HCT116 (cell line): ENCODE data around the gene SGSH. TPM values are rescaled to one million over a fixed set of nuclear protein-coding genes. Genes with fewer than 3 reads are reported as not detected.

Source experiments
- ATAC-seq: fragments of 200-7000 bp; cut with Tn5 transposase; 2 replicates; pipeline ENCODE4 v1.9.1; 2020; ENCODE audit warnings: mild to moderate bottlenecking, moderate library complexity
- BruUV-seq: library from RNA; stranded (reverse); fragments of 400-500 nt; replicated peaks from 2 replicates; lab custom pipeline; 2021; lab: Mats Ljungman, UMichigan
- CTCF ChIA-PET: fragments of 300-600 bp; sonication (Branson Sonifier 250); formaldehyde crosslinking; loops from one replicate; lab custom pipeline; 2021; ENCODE audit warnings: antibody characterized with exemption; lab: Charles Lee
- POLR2A ChIA-PET: fragments of 300-600, 350-600 bp; sonication (Branson Sonifier 250); formaldehyde crosslinking; loops from one replicate; lab custom pipeline; 2021; ENCODE audit warnings: antibody characterized with exemption; lab: Charles Lee
- RAD21 ChIA-PET, 2 experiments: fragments of 300-600 bp; sonication (Branson Sonifier 250); formaldehyde crosslinking; loops; one replicate each; lab custom pipeline; 2023; ENCODE audit warnings: low total read pairs in 2 of 2; ENCODE audit not compliant: uncharacterized antibody in 2 of 2, unreplicated experiment in 2 of 2, low non-redundant PET in 1 of 2; lab: Charles Lee
- DNase-seq: peaks from one replicate; pipeline ENCODE4 v3.0.0-alpha.2; 2010; ENCODE audit warnings: low read depth, low spot score
- H2AFZ ChIP-seq: fragments of 200-600 bp; shearing (Covaris generic), sonication (generic); 2 replicates; pipeline ENCODE4 v1.6.1; 2017; ENCODE audit warnings: low read depth, mixed run types, mixed read lengths, antibody characterized with exemption, low read length; ENCODE audit not compliant: poor library complexity, severe bottlenecking
- H3K27ac ChIP-seq: 2 replicates; pipeline ENCODE4 v1.5.1; 2012; ENCODE audit warnings: low read depth, low read length
- H3K27me3 ChIP-seq: fragments of 200-600 bp; sonication (generic); 2 replicates; pipeline ENCODE4 v1.6.1; 2016; ENCODE audit warnings: mixed run types, low read length, mixed read lengths; ENCODE audit not compliant: insufficient read depth
- H3K36me3 ChIP-seq, 2 experiments: fragments of 200-500 bp in 1 of 2; fragments of 200-600 bp in 1 of 2; sonication (Bioruptor generic) in 1 of 2; sonication (generic) in 1 of 2; 2 replicates each; pipeline versions ENCODE4 v1.5.1 to v1.6.1; 2014 to 2016; ENCODE audit warnings: low read length in 2 of 2, inconsistent platforms in 1 of 2, mixed read lengths in 1 of 2, mixed run types in 1 of 2; ENCODE audit not compliant: insufficient read depth in 2 of 2, control insufficient read depth in 1 of 2
- H3K4me1 ChIP-seq, 2 experiments: fragments of 200-600 bp in 1 of 2; sonication (generic) in 1 of 2; 2 replicates each; pipeline versions ENCODE4 v1.5.1 to v1.6.1; 2012 to 2017; ENCODE audit warnings: low read length in 2 of 2, inconsistent platforms in 1 of 2, mild to moderate bottlenecking in 1 of 2, mixed read lengths in 1 of 2, mixed run types in 1 of 2, moderate library complexity in 1 of 2; ENCODE audit not compliant: insufficient read depth in 2 of 2, control insufficient read depth in 1 of 2
- H3K4me2 ChIP-seq: fragments of 200-600 bp; sonication (generic); 2 replicates; pipeline ENCODE4 v1.6.1; 2017; ENCODE audit warnings: mixed run types, low read length, mixed read lengths
- H3K4me3 ChIP-seq, 2 experiments: fragments of 200-600 bp in 1 of 2; sonication (generic) in 1 of 2; replicated peaks in 1 of 2; 2 replicates each; pipeline ENCODE4 v1.5.1; 2011 to 2016; ENCODE audit warnings: low read length in 2 of 2, control low read depth in 1 of 2, low read depth in 1 of 2, mild to moderate bottlenecking in 1 of 2, mixed read lengths in 1 of 2, mixed run types in 1 of 2
- H3K79me2 ChIP-seq: fragments of 200-600 bp; sonication (generic); 2 replicates; pipeline ENCODE4 v1.6.1; 2017; ENCODE audit warnings: mild to moderate bottlenecking, mixed run types, low read length, moderate library complexity, mixed read lengths; ENCODE audit not compliant: insufficient read depth
- H3K9ac ChIP-seq: fragments of 200-600 bp; sonication (generic); 2 replicates; pipeline ENCODE4 v1.6.1; 2016; ENCODE audit warnings: low read length, mixed read lengths
- H3K9me2 ChIP-seq: fragments of 200-600 bp; sonication (generic), shearing (Covaris generic); 2 replicates; pipeline ENCODE4 v1.6.1; 2017; ENCODE audit warnings: mixed run types, mild to moderate bottlenecking, moderate library complexity; ENCODE audit not compliant: insufficient read depth
- H3K9me3 ChIP-seq, 2 experiments: fragments of 200-500 bp in 1 of 2; fragments of 200-600 bp in 1 of 2; sonication (Bioruptor generic) in 1 of 2; sonication (generic) in 1 of 2; 2 replicates each; pipeline ENCODE4 v1.6.1; 2014 to 2017; ENCODE audit warnings: low read length in 2 of 2, mixed read lengths in 2 of 2, inconsistent platforms in 1 of 2, low read depth in 1 of 2, mild to moderate bottlenecking in 1 of 2, mixed run types in 1 of 2, moderate library complexity in 1 of 2; ENCODE audit not compliant: control insufficient read depth in 1 of 2, insufficient read depth in 1 of 2
- H4K20me1 ChIP-seq: fragments of 200-600 bp; sonication (generic), shearing (Covaris generic); 2 replicates; pipeline ENCODE4 v1.6.1; 2017; ENCODE audit warnings: mixed run types, mild to moderate bottlenecking, moderate library complexity; ENCODE audit not compliant: insufficient read depth
- CBX3 ChIP-seq: IDR thresholded peaks from 2 replicates; pipeline ENCODE4 v1.6.1; 2012; ENCODE audit warnings: low read depth
- CEBPB ChIP-seq: IDR thresholded peaks from 2 replicates; pipeline ENCODE4 v1.6.1; 2012; ENCODE audit warnings: low read depth
- ELF1 ChIP-seq: IDR thresholded peaks from 2 replicates; pipeline ENCODE4 v1.6.1; 2012; ENCODE audit warnings: low read depth, borderline replicate concordance
- EZH2 ChIP-seq: fragments of 200-600 bp; sonication (generic); IDR thresholded peaks from 2 replicates; pipeline ENCODE4 v1.6.1; 2017; ENCODE audit warnings: antibody characterized with exemption, mixed run types
- EZH2phosphoT487 ChIP-seq: fragments of 200-600 bp; IDR thresholded peaks from 2 replicates; pipeline ENCODE4 v1.6.1; 2018; ENCODE audit warnings: antibody characterized with exemption, borderline replicate concordance
- MAX ChIP-seq: IDR thresholded peaks from 2 replicates; pipeline ENCODE4 v1.6.1; 2012
- POLR2A ChIP-seq: IDR thresholded peaks from 2 replicates; pipeline ENCODE4 v1.7.0; 2011; ENCODE audit warnings: borderline replicate concordance; ENCODE audit not compliant: insufficient read depth, insufficient read length; ENCODE audit errors: extremely low read depth
- RAD21 ChIP-seq: IDR thresholded peaks from 2 replicates; pipeline ENCODE4 v1.6.1; 2012; ENCODE audit warnings: low read depth, mild to moderate bottlenecking
- REST ChIP-seq: IDR thresholded peaks from 2 replicates; pipeline ENCODE4 v1.6.1; 2012; ENCODE audit warnings: low read depth
- SIN3A ChIP-seq: IDR thresholded peaks from 2 replicates; pipeline ENCODE4 v1.6.1; 2012; ENCODE audit warnings: low read depth
- SRF ChIP-seq: IDR thresholded peaks from 2 replicates; pipeline ENCODE4 v1.6.1; 2012; ENCODE audit warnings: low read depth
- TCF7L2 ChIP-seq: IDR thresholded peaks from 2 replicates; pipeline ENCODE4 v1.7.0; 2011; ENCODE audit warnings: borderline replicate concordance, inconsistent platforms; ENCODE audit not compliant: insufficient read depth, insufficient read length; ENCODE audit errors: extremely low read depth
- YY1 ChIP-seq: IDR thresholded peaks from 2 replicates; pipeline ENCODE4 v1.6.1; 2011; ENCODE audit warnings: low read length, low read depth, moderate library complexity, mild to moderate bottlenecking; ENCODE audit not compliant: insufficient replicate concordance; ENCODE audit errors: extremely low read depth
- ZFX ChIP-seq: fragments of 450-650 bp; IDR thresholded peaks from 2 replicates; pipeline ENCODE4 v1.6.1; 2017
- ZNF274 ChIP-seq: fragments of 200-500 bp; sonication (Bioruptor generic); IDR thresholded peaks from 2 replicates; pipeline ENCODE4 v1.6.1; 2014; ENCODE audit warnings: mild to moderate bottlenecking, low read depth, low read length, inconsistent platforms
- intact Hi-C: fragments of 100-400 bp; cut with micrococcal nuclease; formaldehyde crosslinking; loops from 2 replicates; pipeline ENCODE4 v1.10.0; 2022
- total RNA-seq: library from RNA; stranded (reverse); gene quantifications from one replicate; pipeline ENCODE4 v1.2.1, GENCODE V29; 2021; ENCODE audit not compliant: unreplicated experiment
- TF ChIP-seq, protein P1 (sequence below), 3 experiments: fragments of 200-600 bp in 1 of 3; sonication (generic) in 1 of 3; IDR thresholded peaks in 2 of 3; conservative IDR thresholded peaks in 1 of 3; 2 replicates each; pipeline ENCODE4 v1.5.1; 2012 to 2017; ENCODE audit warnings: low read depth in 2 of 3, low read length in 2 of 3, antibody characterized with exemption in 1 of 3, borderline replicate concordance in 1 of 3, control low read depth in 1 of 3, mild to moderate bottlenecking in 1 of 3, mixed read lengths in 1 of 3, mixed run types in 1 of 3, moderate library complexity in 1 of 3; ENCODE audit not compliant: insufficient read depth in 1 of 3
- TF ChIP-seq, protein P2 (sequence below): IDR thresholded peaks from 2 replicates; pipeline ENCODE4 v1.6.1; 2012

The SGSH gene
- total RNA-seq, 1 experiment from 2014 or later = 34.4 TPM

DNA sequence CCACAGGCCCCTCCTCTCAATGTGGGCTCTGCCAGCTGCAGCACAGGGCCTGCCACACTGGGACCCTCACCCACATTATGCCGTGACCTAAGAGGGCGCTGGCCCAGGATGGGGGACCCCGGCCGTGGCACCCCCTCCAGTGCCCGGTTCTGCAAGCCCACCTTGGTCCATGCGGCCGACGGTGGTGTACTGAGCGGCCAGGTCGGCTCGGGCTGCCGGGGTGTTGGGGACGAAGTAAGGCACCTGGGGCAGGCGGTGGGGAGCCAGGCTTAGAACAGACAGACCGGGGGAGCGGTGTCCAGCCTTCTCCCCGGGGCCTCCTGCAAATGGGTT is 6.5 kb downstream of the SGSH start (continued):
- TF ChIP-seq TCF7L2 = no peak
- TF ChIP-seq SRF = no peak
- no peak for TF ChIP-seq POLR2A
- no peak for TF ChIP-seq ZFX
- TF ChIP-seq SIN3A = no peak
- TF ChIP-seq, protein P1, sequence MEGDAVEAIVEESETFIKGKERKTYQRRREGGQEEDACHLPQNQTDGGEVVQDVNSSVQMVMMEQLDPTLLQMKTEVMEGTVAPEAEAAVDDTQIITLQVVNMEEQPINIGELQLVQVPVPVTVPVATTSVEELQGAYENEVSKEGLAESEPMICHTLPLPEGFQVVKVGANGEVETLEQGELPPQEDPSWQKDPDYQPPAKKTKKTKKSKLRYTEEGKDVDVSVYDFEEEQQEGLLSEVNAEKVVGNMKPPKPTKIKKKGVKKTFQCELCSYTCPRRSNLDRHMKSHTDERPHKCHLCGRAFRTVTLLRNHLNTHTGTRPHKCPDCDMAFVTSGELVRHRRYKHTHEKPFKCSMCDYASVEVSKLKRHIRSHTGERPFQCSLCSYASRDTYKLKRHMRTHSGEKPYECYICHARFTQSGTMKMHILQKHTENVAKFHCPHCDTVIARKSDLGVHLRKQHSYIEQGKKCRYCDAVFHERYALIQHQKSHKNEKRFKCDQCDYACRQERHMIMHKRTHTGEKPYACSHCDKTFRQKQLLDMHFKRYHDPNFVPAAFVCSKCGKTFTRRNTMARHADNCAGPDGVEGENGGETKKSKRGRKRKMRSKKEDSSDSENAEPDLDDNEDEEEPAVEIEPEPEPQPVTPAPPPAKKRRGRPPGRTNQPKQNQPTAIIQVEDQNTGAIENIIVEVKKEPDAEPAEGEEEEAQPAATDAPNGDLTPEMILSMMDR (IDR thresholded peaks at IDR 0.05 in 2 of 3, conservative IDR thresholded peaks at IDR 0.05 in 1 of 3; ENCODE audit: borderline replicate concordance in 1 of 3, insufficient read depth in 1 of 3, low read depth in 2 of 3, low read length in 2 of 3) = no peak
- no peak for TF ChIP-seq CEBPB
- no peak for TF ChIP-seq CBX3

DNA sequence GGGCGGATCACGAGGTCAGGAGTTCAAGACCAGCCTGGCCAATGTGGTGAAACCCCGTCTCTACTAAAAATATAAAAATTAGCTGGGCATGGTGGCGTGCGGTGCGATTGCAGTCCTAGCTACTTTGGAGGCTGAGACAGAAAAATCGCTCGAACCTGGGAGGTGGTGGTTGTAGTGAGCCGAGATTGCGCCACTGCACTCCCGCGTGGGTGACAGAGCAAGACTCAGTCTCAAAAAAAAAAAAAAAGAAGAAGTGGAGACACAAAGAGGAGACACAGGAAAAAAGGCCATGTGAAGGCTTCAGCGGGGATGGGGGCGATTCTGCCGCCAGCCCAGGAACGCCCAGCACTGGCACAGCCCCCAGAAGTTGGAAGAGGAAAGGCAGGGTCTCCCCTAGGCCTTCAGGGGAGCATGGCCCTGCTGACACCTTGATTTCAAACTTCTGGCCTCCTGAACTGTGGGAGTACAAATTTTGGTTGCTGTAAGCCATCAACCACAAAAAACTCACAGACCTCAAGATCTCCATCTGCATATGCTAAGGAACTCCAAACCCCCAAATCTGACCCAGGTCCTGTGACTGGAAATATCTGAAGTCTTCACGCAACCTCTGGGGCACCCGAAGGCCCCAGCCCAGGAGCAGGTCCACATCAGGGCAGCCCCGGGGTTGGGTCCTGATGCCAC is 7.0 kb downstream of the SGSH start:
- Histone ChIP-seq H2AFZ (no peak overlapping the region), H3K79me2 (peaks cover 6% of the 10 kb centered on the region; the same call in 1 of the 2 replicates), H3K4me3 (no peak overlapping the region), H3K4me2 (no peak overlapping the region), H4K20me1 (no peaks in the 10 kb centered on the region), H3K27ac (no peak overlapping the region), H3K4me1 (no peaks in the 10 kb centered on the region), H3K27me3 (no peaks in the 10 kb centered on the region), H3K9ac (no peak overlapping the region), H3K9me3 (no peaks in the 10 kb centered on the region), H3K9me2 (no peaks in the 10 kb centered on the region), H3K36me3 (peaks cover 17 to 38% of the 10 kb centered on the region in 2 experiments; a peak in 3 of 4 replicates)
- intact Hi-C loops = no loop called here
- ATAC-seq (no peak), DNase-seq (no peak)
- TF ChIP-seq EZH2phosphoT487 (no peak), MAX (no peak), ZNF274 (no peak), REST (no peak), RAD21 (no peak), YY1 (no peak), EZH2 (no peak), ELF1 (no peak), CBX3 (no peak)
- TF ChIP-seq, protein P2, sequence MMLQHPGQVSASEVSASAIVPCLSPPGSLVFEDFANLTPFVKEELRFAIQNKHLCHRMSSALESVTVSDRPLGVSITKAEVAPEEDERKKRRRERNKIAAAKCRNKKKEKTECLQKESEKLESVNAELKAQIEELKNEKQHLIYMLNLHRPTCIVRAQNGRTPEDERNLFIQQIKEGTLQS = no peak
- TF ChIP-seq, protein P1 (IDR thresholded peaks at IDR 0.05 in 2 of 3, conservative IDR thresholded peaks at IDR 0.05 in 1 of 3; ENCODE audit: borderline replicate concordance in 1 of 3, insufficient read depth in 1 of 3, low read depth in 2 of 3, low read length in 2 of 3) = no peak
- no TSS peak for BruUV-seq
- CTCF ChIA-PET = no interaction called here
- POLR2A ChIA-PET = no interaction called here
- RAD21 ChIA-PET = no interaction called here
